ENCODE results near the gene VPS41.

GRCh38 chr7:38702002-38702535, 206.9 kb downstream of the VPS41 start:
- TF ChIP-seq ZNF391 (tag by site-specific recombination; IDR thresholded peaks at IDR 0.05; ENCODE audit: borderline replicate concordance, low read depth) (no peak), ZNF404 (tag by site-specific recombination; IDR thresholded peaks at IDR 0.05) (no peak), ZNF792 (tag by site-specific recombination; IDR thresholded peaks at IDR 0.05) (no peak), ZNF433 (tag by site-specific recombination; IDR thresholded peaks at IDR 0.05; ENCODE audit: low read depth) (no peak), MEIS1 (CRISPR knock-in tag; IDR thresholded peaks at IDR 0.05; ENCODE audit: borderline replicate concordance) (no peak)
- TF ChIP-seq, protein P1, sequence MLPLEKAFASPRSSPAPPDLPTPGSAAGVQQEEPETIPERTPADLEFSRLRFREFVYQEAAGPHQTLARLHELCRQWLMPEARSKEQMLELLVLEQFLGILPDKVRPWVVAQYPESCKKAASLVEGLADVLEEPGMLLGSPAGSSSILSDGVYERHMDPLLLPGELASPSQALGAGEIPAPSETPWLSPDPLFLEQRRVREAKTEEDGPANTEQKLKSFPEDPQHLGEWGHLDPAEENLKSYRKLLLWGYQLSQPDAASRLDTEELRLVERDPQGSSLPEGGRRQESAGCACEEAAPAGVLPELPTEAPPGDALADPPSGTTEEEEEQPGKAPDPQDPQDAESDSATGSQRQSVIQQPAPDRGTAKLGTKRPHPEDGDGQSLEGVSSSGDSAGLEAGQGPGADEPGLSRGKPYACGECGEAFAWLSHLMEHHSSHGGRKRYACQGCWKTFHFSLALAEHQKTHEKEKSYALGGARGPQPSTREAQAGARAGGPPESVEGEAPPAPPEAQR (tag by site-specific recombination; IDR thresholded peaks at IDR 0.05): no peak

Measured in HEK293 (cell line).